ENCODE data around the gene PNMA1. TPM values are rescaled to one million over a fixed set of nuclear protein-coding genes. Genes with fewer than 3 reads are reported as not detected.

PNMA1 gene
- total and polyA plus RNA-seq, 7 donors = 11.4 to 63.1 (median 33.5) TPM

DNA sequence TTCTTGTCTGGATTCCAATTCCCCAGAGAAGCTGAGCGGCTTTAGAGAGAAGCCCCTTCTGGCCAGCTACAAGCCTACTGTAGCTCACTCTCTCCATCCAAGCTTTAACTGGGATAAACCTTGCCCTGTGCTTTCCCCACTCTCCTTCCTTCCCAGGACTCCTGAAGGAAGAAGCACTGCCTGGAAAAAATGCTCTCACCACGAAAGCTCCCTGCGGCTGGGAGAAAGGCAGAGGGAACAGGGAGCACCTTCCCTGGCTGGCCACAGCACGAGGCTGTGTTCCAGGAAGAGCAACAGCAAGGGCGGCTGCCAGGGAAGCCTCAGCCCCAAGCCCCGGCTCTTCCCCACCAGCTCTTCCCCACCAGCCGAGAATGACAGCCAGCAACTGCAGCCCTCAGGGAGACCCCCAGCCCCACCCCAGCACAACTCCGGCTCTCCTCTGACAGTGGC, 40.8 kb upstream of the PNMA1 start:
- no peaks in the 10 kb centered on the region for H3K36me3 ChIP-seq
- intact Hi-C loops (cut with DNase I) = loop anchor here (5.0 kb wide), 1 partner anchor 32 kb away; no protein-coding TSS in a partner anchor
- H3K4me1 ChIP-seq = peaks cover 0 to 92% (median 90%) of the 10 kb centered on the region in 4 donors
- no peaks in the 10 kb centered on the region for H3K9me3 ChIP-seq
- peak overlapping the region; percentile 99 to 100 (median 100) for H3K27ac ChIP-seq
- DNase-seq = peak; percentile 90
- peak overlapping the region in 3 of 4 donors; percentile 9 to 35 (median 34) for H3K4me3 ChIP-seq
- no peaks in the 10 kb centered on the region for H3K27me3 ChIP-seq
- 22 to 26% methylated on average over 8 of the region's 8 CpGs for WGBS, 2 donors
- TF ChIP-seq EP300 (IDR thresholded peaks at IDR 0.05) = peak in 1 of 4 donors; percentile 5
- TF ChIP-seq, protein P1, sequence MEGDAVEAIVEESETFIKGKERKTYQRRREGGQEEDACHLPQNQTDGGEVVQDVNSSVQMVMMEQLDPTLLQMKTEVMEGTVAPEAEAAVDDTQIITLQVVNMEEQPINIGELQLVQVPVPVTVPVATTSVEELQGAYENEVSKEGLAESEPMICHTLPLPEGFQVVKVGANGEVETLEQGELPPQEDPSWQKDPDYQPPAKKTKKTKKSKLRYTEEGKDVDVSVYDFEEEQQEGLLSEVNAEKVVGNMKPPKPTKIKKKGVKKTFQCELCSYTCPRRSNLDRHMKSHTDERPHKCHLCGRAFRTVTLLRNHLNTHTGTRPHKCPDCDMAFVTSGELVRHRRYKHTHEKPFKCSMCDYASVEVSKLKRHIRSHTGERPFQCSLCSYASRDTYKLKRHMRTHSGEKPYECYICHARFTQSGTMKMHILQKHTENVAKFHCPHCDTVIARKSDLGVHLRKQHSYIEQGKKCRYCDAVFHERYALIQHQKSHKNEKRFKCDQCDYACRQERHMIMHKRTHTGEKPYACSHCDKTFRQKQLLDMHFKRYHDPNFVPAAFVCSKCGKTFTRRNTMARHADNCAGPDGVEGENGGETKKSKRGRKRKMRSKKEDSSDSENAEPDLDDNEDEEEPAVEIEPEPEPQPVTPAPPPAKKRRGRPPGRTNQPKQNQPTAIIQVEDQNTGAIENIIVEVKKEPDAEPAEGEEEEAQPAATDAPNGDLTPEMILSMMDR (IDR thresholded peaks at IDR 0.05) = no peak
- no peak for TF ChIP-seq POLR2A (IDR thresholded peaks at IDR 0.05)
- TF ChIP-seq POLR2AphosphoS5 (IDR thresholded peaks at IDR 0.05) = peak; percentile 41 to 68 (median 47)

DNA sequence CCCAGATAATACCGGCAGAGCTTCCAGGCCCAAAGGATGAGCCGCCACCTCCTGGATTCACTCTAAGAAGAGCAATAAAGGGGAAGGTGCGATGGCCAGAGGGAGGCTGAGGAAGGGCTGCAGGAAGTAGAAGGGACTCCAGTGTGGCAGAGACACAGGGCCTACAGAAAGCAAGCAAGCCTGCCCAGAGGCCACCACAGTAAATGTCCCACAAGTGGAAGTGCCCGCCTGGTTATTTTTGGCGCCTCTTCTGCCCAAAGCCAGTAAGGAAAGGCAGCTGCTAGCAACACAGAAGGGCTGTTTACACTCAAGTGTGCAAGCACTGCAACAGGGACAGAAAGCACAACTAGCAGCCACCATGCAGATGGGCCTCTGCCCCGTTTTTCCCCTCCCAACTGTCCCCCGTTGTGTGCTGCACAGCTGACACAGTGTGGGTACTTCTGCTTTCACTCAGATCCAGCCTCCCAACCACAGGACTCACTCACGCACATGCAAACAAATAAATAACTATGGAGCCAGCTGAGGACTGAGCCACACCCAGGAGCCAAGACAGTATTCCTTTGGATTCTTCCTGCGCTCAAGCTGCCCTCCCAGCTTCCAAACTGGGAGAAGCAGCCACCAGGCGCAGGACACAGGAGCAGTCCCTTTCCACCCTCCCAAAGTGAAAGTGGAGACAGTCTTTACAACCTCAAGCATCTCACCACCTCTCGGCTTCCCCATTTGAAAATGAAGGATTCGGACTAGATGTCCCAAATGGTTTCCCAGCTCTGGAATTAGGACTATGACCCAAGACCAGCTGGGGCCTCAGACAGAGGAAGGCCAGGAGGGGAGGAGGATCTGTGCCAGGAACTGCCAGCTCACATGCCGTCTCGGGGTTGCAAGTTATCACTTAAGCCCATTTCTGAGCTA, 40.0 kb upstream of the PNMA1 start:
- Histone ChIP-seq H3K9me3 (no peaks in the 10 kb centered on the region), H3K4me3 (peak overlapping the region in 3 of 4 donors; percentile 9 to 35 (median 34)), H3K36me3 (no peaks in the 10 kb centered on the region), H3K27ac (peak overlapping the region; percentile 99 to 100 (median 100)), H3K4me1 (peaks cover 0 to 100% (median 98%) of the 10 kb centered on the region in 4 donors), H3K27me3 (no peaks in the 10 kb centered on the region)
- peak; percentile 83 for DNase-seq
- intact Hi-C loops (cut with DNase I) = loop anchor here (5.0 kb wide), 1 partner anchor 33 kb away; no protein-coding TSS in a partner anchor
- TF ChIP-seq, protein P1 (IDR thresholded peaks at IDR 0.05) = no peak
- peak in 1 of 4 donors; percentile 46 for TF ChIP-seq POLR2AphosphoS5 (IDR thresholded peaks at IDR 0.05)
- 8 to 15% methylated on average over 14 of the region's 14 CpGs for WGBS, 2 donors

DNA sequence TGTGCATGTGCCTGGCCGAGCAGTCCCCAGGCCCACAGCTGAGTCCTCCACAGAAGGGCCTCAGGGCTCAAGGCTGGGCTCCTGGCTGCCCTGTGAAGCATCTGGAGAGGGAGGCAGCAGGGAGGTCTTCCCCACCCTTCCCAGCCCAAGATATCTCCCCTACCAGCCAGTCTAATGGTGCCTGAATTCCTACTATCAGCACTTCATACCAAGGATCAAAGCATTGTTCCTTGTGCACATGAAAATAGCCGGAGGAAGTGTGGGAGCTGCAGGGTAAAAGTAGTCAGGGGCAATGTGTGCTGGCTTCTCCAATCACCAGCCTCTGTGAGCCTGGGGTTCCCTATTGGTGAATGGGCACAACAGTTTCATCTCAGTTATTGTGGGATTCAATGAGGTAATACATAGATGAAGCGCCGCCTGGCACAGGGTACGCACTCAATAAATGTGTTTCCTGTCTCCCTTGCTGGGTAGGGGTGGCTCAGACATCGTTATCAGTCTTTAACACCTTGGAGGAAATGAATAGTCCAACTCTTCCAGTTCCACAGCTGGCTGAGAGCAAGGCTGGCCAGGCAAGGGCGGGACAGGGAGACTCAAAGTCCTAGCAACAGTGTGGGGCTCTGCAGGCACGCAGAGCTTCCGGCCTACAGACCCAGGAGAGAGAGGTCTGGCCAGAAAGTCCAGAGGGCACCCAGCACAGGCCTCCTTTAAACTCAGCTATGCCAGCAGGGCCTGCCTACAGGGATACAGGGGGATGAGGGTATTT, 39.1 kb upstream of the PNMA1 start:
- Histone ChIP-seq H3K27me3 (no peaks in the 10 kb centered on the region), H3K4me3 (peak overlapping the region in 2 of 4 donors; percentile 34 to 35), H3K4me1 (peaks cover 0 to 100% (median 100%) of the 10 kb centered on the region in 4 donors), H3K9me3 (no peaks in the 10 kb centered on the region), H3K27ac (peak overlapping the region; percentile 99 to 100 (median 100)), H3K36me3 (no peaks in the 10 kb centered on the region)
- intact Hi-C loops (cut with DNase I) = loop anchor here (5.0 kb wide), 1 partner anchor 34 kb away; no protein-coding TSS in a partner anchor
- TF ChIP-seq POLR2A (IDR thresholded peaks at IDR 0.05) = no peak
- TF ChIP-seq EP300 (IDR thresholded peaks at IDR 0.05) = no peak
- TF ChIP-seq, protein P1 (IDR thresholded peaks at IDR 0.05) = no peak
- peak; percentile 44 to 69 (median 61) for TF ChIP-seq POLR2AphosphoS5 (IDR thresholded peaks at IDR 0.05)
- 12 to 19% methylated on average over 9 of the region's 9 CpGs for WGBS, 2 donors
- peak; percentile 81 for DNase-seq

DNA sequence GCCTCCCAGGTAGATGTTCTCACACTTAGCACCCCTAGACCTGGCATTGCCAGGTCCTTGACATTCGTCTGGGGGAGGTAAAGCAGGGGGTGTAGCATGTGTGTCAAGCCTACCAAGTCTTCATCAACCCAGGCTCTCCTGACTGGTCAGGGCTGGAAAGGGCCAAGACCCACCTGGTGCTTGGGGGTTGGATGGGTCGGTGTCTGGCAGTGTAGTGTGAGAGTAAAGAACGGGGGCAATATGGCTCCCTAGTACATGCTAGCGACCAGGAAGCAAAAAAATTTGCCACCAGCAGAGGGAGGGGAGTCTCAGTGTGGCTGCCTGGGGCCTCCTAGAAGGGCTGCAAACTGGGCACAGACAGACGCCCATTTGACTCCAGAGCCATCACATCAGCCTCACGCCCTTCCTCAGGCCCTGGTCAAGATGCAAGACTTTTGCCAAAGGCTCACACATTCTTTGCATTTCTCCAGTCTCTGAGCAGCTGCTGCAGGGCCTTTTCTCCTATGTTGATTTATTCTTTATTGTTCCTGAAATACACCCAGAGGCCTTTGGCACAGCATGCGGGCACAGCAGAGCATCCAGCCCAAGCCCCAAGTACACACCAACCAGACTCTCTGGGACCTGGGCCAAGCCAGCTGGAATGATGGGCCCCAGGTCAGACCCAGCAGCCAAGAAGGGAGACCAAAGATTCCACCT, 38.3 kb upstream of the PNMA1 start:
- H3K4me1 ChIP-seq = peaks cover 0 to 100% (median 99%) of the 10 kb centered on the region in 4 donors
- no peaks in the 10 kb centered on the region for H3K36me3 ChIP-seq
- TF ChIP-seq EP300 (IDR thresholded peaks at IDR 0.05) = peak in 2 of 4 donors; percentile 33 to 38
- peak; percentile 35 to 75 (median 53) for TF ChIP-seq POLR2AphosphoS5 (IDR thresholded peaks at IDR 0.05)
- TF ChIP-seq POLR2A (IDR thresholded peaks at IDR 0.05) = no peak
- TF ChIP-seq, protein P1 (IDR thresholded peaks at IDR 0.05) = peak in 3 of 4 experiments; percentile 32 to 54 (median 52)
- H3K27ac ChIP-seq = peak overlapping the region; percentile 99 to 100 (median 100)
- H3K27me3 ChIP-seq = no peaks in the 10 kb centered on the region
- no peaks in the 10 kb centered on the region for H3K9me3 ChIP-seq
- peak overlapping the region in 1 of 4 donors; percentile 35 for H3K4me3 ChIP-seq
- DNase-seq = peak; percentile 96
- intact Hi-C loops (cut with DNase I) = loop anchor here (5.0 kb wide), 1 partner anchor 35 kb away; no protein-coding TSS in a partner anchor
- 21 to 41% methylated on average over 7 of the region's 7 CpGs for WGBS, 2 donors
